Measurements from ENCODE around the gene ATRNL1. TPM values are rescaled to one million over a fixed set of nuclear protein-coding genes. Genes with fewer than 3 reads are reported as not detected.

The ATRNL1 gene
- total RNA-seq, 1 experiment from 2014 or later: 8.8 TPM

- no peak for DNase-seq
- no TSS peak for BruUV-seq (replicated peaks)
- Mint-ChIP-seq H3K4me1 (ENCODE audit: low read depth, unreplicated experiment) (no peaks in the 10 kb centered on the region), H3K27me3 (ENCODE audit: unreplicated experiment) (peaks cover 16% of the 10 kb centered on the region), H3K27ac (ENCODE audit: unreplicated experiment) (no peak overlapping the region), H3K9me3 (ENCODE audit: low read depth, unreplicated experiment) (no peaks in the 10 kb centered on the region), H3K36me3 (ENCODE audit: insufficient read depth, unreplicated experiment) (no peaks in the 10 kb centered on the region), H3K4me3 (ENCODE audit: low read depth, unreplicated experiment) (no peak overlapping the region)
- no peak for TF ChIP-seq CTCF (IDR thresholded peaks at IDR 0.05; ENCODE audit: unreplicated experiment)
- intact Hi-C loops (cut with micrococcal nuclease; ENCODE audit: unreplicated experiment): no loop called here
- CTCF ChIA-PET: no interaction called here
Measured at GRCh38 chr10:115974816-115975430, 881.8 kb downstream of the ATRNL1 start.

- TF ChIP-seq CTCF (IDR thresholded peaks at IDR 0.05; ENCODE audit: unreplicated experiment): no peak
- Mint-ChIP-seq H3K27me3 (ENCODE audit: unreplicated experiment) (peaks cover 16% of the 10 kb centered on the region), H3K4me3 (ENCODE audit: low read depth, unreplicated experiment) (no peak overlapping the region), H3K4me1 (ENCODE audit: low read depth, unreplicated experiment) (no peaks in the 10 kb centered on the region), H3K9me3 (ENCODE audit: low read depth, unreplicated experiment) (no peaks in the 10 kb centered on the region), H3K27ac (ENCODE audit: unreplicated experiment) (no peak overlapping the region), H3K36me3 (ENCODE audit: insufficient read depth, unreplicated experiment) (no peaks in the 10 kb centered on the region)
- intact Hi-C loops (cut with micrococcal nuclease; ENCODE audit: unreplicated experiment): no loop called here
- no peak for DNase-seq
- CTCF ChIA-PET: no interaction called here
- no TSS peak for BruUV-seq (replicated peaks)
Measured at GRCh38 chr10:115975506-115975905, 882.3 kb downstream of the ATRNL1 start.

GRCh38 chr10:115976342-115976741 lies 883.2 kb downstream of the ATRNL1 start:
- H3K36me3 Mint-ChIP-seq (ENCODE audit: insufficient read depth, unreplicated experiment): no peaks in the 10 kb centered on the region
- H3K9me3 Mint-ChIP-seq (ENCODE audit: low read depth, unreplicated experiment): no peaks in the 10 kb centered on the region
- H3K27me3 Mint-ChIP-seq (ENCODE audit: unreplicated experiment): peaks cover 10% of the 10 kb centered on the region
- BruUV-seq (replicated peaks): no TSS peak
- DNase-seq: no peak
- no peak for TF ChIP-seq CTCF (IDR thresholded peaks at IDR 0.05; ENCODE audit: unreplicated experiment)
- H3K4me1 Mint-ChIP-seq (ENCODE audit: low read depth, unreplicated experiment): no peaks in the 10 kb centered on the region
- CTCF ChIA-PET: interaction anchor here (0.6 kb wide), 1 partner anchor 379 kb away, joined by 3 read pairs; no protein-coding TSS in a partner anchor
- H3K4me3 Mint-ChIP-seq (ENCODE audit: low read depth, unreplicated experiment): no peak overlapping the region
- no peak overlapping the region for H3K27ac Mint-ChIP-seq (ENCODE audit: unreplicated experiment)
- intact Hi-C loops (cut with micrococcal nuclease; ENCODE audit: unreplicated experiment): no loop called here

- CTCF ChIA-PET: no interaction called here
- no peaks in the 10 kb centered on the region for H3K27me3 Mint-ChIP-seq (ENCODE audit: unreplicated experiment)
- no peaks in the 10 kb centered on the region for H3K36me3 Mint-ChIP-seq (ENCODE audit: insufficient read depth, unreplicated experiment)
- no peak for DNase-seq
- no peaks in the 10 kb centered on the region for H3K9me3 Mint-ChIP-seq (ENCODE audit: low read depth, unreplicated experiment)
- no peak overlapping the region for H3K4me3 Mint-ChIP-seq (ENCODE audit: low read depth, unreplicated experiment)
- TF ChIP-seq CTCF (IDR thresholded peaks at IDR 0.05; ENCODE audit: unreplicated experiment): no peak
- no TSS peak for BruUV-seq (replicated peaks)
- intact Hi-C loops (cut with micrococcal nuclease; ENCODE audit: unreplicated experiment): no loop called here
- no peak overlapping the region for H3K27ac Mint-ChIP-seq (ENCODE audit: unreplicated experiment)
- H3K4me1 Mint-ChIP-seq (ENCODE audit: low read depth, unreplicated experiment): no peaks in the 10 kb centered on the region
Measured at GRCh38 chr10:115977855-115978254, 884.7 kb downstream of the ATRNL1 start.

Measured in Calu3 (cell line).